Measurements from ENCODE around the gene C12orf60. TPM values are rescaled to one million over a fixed set of nuclear protein-coding genes. Genes with fewer than 3 reads are reported as not detected.

Gene C12orf60
- 1.2 and 1.3 TPM in 2 replicates for total RNA-seq

GRCh38 chr12:14803011-14803829 lies at the start of gene C12orf60, which contains the start of gene WBP11:
Gene C12orf60, plus strand, starts transcription at chr12:14803670. Its CDS starts 19,266 bp downstream, at chr12:14822936.
Gene WBP11, minus strand, starts transcription at chr12:14803478. Its CDS starts 2,095 bp downstream, at chr12:14801383.

GRCh38 chr12:14814014-14814413 lies 10.5 kb downstream of the C12orf60 start, which contains the start of gene SMCO3:
Gene SMCO3, minus strand, starts transcription at chr12:14814182. Its CDS starts 7,502 bp downstream, at chr12:14806680.

GRCh38 chr12:14843425-14843887 lies 40.0 kb downstream of the C12orf60 start, which contains the start of gene ART4:
Gene ART4, minus strand, starts transcription at chr12:14843526. Its CDS starts 413 bp downstream, at chr12:14843113.

Other genes with a start within 250 kb of the C12orf60 start
- gene PLBD1, start 235.8 kb upstream of the C12orf60 start, total RNA-seq, result 0.17 and 0.43 TPM in 2 replicates
- not detected in 2 replicates for gene GUCY2C, start 107.1 kb upstream of the C12orf60 start, total RNA-seq
- 18.0 and 19.5 TPM in 2 replicates for gene WBP11, start 192 bp upstream of the C12orf60 start, total RNA-seq
- gene SMCO3, start 10.5 kb downstream of the C12orf60 start, total RNA-seq, result 1.8 and 2.1 TPM in 2 replicates
- gene ART4, start 39.9 kb downstream of the C12orf60 start, total RNA-seq, result 54.1 and 80.9 TPM in 2 replicates
- gene MGP, start 82.2 kb downstream of the C12orf60 start, total RNA-seq, result 193 and 280 TPM in 2 replicates
- gene ERP27, start 134.9 kb downstream of the C12orf60 start, total RNA-seq, result under 0.01 TPM in 1 of 2 replicates, not detected in the other
- 10.5 and 35.4 TPM in 2 replicates for gene ARHGDIB, start 157.9 kb downstream of the C12orf60 start, total RNA-seq
- gene PDE6H, start 169.4 kb downstream of the C12orf60 start, total RNA-seq, result not detected in 2 replicates